Measurements from ENCODE around the gene ACTL9. TPM values are rescaled to one million over a fixed set of nuclear protein-coding genes. Genes with fewer than 3 reads are reported as not detected.

ACTL9 gene
- total RNA-seq, 1 donor from 2014 or later = not detected

DNA sequence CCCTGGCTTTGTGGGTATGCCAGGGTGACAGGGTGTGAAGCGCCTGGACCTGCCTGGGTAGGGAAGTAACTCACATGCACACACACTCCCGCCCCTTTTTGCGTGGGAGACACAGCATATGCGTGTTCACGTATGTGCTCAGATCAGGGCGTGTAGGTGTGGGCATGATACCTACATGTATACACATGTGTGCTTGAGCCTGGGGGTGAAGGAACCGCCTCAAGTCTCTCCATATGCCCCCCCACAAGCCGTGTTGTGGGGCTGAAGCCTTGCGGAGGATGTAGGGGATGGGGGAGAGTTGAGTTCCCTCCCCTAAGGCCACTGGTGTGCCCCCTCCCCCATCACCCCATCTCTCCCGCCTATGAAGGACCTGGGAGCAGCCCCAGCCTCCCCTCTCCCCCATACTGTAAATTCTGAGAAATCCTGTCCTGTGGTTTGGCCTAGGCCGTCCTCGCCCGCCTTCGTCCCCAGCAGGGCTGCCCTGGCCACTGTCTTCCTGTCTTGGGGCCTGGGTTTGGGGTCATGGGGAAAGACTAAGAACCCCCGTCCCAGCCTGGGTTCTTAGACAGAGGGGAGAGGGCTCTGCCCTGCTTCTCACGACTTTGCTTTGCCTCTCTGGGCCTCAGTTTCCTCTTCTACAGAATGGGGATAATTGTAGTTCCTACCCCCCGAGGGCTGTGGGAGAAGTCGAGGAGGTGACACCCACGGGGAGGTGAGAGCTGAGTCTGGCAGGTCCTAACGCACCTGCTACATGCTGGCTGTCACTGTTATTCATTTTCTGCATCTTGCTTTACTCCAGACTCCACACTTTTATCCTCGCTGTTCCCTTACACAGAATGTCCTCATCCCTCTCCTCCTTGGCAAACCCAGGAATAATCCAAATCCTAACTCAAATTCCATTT is 14.3 kb downstream of the ACTL9 start:
- DNase-seq = no peak

DNA sequence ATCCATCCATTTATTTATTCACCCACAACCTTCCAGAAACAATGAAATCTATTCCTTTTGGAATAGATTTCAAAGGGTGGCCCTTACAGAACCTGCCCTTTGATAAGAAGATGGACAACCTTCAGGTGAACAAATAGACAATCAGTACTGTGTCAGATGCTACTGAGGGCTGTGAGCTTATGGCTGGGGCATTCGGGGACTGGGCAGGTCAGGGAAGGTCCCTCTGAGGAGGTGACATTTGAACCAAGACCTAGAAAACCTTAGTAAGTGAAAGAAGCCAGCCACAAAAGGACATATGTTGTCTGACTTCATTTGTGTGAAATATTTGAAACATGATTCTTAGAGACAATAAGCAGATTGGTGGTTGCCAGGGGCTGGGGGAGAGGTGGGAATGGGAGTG is 15.7 kb downstream of the ACTL9 start:
- no peak for DNase-seq

DNA sequence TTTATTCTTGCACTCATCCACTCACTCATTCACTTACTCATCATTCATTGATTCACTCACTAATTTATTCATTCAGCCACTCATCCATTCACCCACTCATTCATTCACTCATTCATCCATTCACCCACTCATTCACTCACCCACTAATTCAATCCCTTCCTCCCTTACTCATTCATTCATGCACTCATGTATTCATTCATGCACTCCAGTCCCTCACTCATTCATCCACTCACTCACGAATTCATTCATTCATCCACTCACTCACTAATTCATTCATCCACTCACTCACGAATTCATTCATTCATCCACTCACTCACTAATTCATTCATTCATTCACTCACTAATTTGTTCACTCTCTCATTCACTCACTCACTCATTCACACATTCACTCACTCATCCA is 16.1 kb downstream of the ACTL9 start:
- no peak for DNase-seq

DNA sequence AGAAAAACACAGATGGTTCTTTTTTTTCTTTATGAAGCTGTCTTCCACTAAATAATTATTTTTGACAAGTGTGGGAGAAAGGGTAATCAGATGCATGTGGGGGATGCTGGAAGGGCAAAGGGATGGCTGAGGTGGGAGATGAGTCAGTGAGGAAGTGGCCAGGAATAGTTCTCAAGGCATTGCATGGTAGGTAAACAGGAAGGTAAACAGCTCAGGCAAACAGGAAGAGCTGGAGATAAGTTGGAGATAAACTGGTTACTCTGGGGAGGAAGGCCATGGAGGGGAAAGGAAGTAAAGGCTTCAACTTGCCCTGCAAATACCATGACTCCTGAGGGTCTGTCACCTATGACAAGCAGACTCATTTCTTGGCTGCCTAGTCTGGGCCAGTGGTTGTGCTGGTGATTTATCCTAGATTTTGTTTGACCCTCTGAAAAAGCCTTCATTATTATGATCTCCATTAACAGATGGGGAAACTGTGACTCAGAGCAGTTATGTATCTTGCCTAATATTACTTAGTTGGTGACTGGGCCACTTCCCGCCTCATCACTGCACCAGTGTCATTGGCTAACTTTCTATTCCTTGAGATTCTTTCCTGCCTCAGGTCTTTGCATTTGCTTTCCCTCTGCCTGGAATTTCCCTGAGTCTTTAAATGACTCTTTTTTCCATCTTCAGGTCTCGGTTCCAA is 17.1 kb downstream of the ACTL9 start:
- no peak for DNase-seq

DNA sequence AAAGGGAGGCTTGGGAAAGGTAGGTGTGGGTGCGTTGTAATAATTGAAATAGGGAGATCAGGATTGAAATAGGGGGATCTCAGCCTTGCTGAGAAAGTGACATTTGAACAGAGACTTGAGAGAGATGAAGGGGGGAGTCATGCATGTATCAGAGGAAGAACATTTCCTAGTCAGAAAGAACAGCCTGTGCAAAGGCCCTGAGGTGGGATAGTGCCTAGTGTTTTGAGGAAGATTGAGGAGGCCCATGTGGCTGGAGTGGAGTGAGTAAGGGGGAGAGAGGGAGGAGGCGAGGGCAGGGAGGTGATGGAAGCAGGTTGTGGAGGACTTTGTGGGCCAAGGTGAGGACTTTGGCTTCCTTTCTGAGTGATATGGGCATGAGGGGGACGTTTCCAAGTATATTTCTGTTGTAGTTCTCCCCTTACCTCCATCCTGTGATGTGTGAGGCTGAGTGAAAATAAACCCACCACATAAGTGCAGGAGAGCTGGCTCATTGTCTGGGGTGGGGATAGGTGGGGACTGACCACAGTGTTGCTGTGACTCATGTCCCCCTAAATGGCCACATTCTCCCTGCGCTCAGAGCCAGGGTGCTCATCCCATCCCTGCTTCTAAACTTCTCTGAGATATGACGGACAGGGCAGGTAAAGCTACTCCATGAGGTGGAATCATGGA is 17.8 kb downstream of the ACTL9 start:
- DNase-seq = no peak

DNA sequence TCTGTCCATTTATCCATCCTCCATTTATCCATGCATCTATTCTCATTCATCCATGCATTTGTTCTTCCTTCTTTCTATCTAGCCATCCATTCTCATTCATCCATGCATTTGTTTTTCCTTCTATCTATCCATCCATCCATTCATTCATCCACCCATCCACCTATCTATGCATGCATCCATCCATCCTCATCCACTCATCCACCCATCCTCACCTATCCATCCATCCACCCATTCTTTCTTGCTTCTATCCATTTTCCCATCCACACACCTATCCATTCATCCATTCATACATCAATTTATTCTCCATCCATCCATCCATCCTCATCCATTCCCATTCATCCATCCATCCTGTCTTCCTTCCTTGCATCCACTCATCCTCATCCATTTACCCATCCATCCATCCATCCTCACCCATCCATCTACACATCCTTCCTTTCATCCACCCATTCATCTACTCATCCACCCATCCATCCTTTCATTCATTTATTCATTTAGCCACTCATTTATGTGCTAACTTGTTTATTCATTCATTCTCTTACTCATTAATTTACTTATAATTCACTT is 20.3 kb downstream of the ACTL9 start:
- DNase-seq = no peak

DNA sequence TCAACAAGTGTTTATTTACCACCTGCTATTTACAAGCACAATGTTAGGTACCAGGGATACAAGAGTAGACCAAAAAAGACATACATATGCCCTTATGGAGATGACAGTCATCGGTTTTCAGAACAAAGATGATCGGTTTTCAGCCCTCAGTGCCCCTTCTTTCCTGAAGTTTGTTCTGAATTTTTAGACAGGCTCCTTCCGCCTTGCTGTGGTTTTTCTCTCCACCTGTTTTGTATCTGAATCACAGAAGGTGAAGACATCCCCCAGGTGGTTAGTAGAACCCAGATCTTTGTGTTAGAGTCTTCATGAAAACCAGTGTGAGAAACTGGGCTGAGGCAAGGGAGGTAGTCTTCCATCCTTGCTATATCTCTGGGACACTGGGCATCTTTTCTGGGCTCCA is 23.5 kb downstream of the ACTL9 start:
- no peak for DNase-seq

DNA sequence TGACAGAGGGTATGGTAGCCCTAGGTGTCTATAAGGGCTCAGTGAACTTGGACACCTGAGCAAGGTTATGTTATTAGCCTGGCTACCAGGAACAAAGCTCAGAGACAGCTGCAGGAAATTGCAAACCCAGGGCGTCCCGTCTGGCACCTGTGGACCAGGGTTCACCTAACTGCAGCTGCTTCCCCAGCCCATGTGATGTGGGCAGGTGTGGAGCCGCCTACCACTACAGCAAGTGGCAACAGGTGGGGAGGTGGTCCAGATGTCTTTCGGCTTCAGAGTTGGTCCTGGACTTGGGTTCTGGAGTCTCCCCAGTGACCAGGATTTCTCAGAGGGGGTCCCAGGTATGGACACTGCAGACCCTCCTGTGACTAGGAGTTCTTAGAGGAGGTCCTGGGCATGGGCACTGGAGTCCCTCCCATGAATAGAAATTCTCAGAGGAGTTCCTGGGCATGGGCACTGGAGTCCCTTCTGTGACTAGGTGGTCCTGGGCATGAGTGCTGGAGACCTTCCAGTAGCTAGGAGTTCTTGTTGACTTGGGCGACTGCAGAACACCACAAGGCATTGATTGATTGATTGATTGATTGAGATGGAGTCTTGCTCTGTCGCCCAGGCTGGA is 25.2 kb downstream of the ACTL9 start:
- DNase-seq = no peak

DNA sequence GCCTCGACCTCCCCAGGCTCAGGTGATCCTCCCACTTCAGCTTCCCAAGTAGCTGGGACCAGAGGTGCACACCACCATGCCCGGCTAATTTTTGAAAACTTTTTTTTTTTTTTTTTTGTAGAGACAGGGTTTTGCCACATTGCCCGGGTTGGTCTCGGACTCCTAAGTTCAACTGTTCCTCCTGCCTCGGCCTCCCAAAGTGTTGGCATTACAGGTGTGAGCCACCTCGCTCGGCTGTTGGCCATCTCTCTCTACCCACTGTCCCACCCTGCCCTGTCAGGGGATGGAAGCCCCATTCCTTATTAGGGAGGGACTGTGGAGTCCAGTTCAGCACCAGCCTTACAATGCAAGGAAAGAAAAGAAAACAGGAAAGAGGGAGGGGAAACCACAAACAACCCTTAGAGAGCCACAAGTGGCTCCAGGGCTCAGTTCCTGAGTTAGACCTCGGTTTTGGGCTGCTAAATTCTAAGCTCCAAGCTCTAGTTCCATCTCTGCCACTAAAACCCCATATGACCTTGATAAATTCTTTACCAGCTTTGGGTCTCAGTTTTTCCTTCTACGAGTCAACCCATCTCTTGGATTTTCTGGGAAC is 31.7 kb downstream of the ACTL9 start:
- DNase-seq = no peak

DNA sequence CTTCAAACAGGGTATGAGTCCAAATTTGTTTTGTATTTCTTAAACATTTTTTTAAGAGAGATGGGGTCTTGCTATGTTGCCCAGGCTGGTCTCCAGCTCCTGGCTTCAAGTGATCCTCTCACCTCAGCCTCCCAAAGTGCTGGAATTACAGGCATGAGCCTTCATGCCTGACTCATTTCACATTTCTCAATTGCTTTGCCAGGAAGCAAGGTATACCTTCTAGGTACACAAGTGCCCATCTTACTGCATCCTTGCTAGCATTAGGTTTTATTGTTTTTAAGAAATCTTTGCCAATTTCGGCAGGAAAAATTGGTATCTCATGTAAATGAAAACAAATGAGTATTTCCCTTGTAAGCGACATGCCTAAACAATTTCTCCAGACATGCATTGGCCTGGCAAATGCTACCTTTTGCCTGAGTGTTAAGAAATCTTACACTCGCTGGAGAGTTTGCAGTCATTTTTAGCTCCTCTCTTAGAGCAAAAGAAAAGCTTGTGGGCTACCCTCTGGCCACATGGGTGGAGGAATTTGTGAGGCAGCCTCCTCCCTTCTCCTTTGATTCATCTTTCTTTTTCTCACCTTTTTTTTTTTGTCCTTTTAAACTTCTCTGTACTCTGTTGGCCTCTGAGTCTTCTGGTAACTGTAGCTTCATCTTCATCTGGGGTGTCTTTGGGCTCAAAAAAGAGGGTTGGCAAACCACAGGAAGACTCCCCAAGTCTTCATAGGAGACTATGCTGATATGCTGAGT is 33.0 kb downstream of the ACTL9 start:
- DNase-seq = no peak

DNA sequence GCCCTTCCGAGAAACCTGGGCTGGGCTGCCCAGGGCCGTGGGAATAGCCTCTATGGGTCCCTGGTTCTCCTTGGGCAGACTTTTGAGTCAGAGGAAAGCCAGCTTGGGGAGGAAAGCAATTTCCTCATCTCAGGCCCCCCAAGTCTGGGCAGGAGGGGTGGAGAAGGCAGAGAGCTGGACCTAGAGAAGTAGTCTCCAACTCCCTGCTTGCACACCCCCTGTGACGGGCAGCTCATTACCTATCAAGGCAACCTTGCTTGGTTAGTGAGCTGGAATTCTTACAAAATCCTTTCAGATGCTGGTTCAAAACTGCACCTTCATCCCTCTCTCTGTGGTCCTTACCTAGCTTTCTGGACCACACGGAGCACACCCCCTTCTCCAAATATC is 33.9 kb downstream of the ACTL9 start:
- DNase-seq = no peak

DNA sequence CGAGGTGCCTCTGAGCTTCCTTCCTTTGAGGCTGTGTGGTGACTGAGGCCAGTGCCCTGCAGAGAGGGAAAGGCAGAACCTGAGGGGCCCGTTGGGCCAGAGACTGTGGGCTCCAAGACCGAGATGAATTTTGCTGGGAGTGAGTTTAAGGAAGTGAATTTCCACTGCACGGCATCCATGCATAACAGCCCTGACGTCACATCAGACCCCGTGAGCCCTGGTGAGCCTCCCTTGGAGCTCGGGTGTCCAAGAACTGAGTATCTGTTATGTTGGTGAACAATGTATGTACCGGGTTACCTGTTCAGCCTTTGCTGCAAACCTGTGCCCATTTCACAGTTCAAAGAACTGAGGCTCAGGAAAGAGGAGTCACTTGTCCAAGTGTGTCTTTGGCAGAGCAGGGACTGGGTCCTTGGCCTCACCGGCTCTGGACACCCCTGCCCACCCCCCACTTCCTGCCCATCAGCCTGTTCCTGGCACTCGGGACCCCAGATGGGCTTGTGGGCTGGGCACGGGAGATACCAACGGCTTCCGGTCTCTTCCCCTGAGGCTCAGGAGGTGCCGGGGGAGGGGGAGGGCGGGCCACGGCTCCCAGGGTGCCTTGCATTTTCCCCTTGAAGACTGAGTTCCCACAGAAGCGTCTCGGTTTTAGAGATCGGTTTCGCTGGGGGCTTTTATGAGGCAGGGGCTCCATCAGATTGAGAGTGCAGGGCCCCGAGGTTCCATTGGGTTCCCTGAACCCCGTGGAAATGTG is 34.5 kb downstream of the ACTL9 start:
- no peak for DNase-seq

DNA sequence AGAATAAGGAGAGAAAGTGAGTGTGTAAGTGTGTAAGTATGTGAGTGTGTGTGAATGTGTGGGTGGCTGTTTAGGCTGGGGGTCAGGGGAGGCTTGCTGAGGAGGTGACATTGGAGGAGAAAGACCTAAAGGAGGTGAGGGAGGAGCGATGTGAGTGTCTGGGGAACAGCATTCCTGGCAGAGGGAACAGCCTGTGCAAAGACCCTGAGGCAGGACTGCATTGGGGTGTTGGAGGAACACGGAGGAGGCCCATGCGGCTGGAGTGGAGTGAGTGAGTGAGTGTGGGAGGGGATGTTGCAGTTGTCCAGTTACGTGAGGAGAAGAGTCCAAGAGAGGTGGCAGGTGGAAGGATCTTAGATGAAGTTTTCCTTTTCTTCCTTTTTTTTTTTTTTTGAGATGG is 36.3 kb downstream of the ACTL9 start:
- DNase-seq = no peak

DNA sequence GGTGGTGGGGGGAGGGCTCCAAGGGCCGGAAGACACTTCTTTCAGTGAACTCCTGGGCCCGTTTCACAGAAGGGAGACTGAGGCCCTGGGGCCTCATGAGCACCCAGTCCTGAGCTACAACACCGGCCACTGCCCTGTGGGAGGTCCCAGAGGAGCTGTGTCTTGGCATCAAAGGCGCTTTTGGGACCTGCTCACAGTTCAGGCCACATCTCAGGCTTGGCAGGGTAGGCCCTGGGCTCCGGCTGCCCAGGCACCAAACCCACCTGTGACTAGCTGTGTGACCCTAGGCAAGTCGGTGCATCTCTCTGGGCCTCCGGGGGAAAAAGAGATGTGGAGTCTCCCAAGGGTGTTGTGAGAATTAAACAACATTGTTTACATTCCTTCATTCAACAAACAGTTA is 38.7 kb downstream of the ACTL9 start:
- no peak for DNase-seq

DNA sequence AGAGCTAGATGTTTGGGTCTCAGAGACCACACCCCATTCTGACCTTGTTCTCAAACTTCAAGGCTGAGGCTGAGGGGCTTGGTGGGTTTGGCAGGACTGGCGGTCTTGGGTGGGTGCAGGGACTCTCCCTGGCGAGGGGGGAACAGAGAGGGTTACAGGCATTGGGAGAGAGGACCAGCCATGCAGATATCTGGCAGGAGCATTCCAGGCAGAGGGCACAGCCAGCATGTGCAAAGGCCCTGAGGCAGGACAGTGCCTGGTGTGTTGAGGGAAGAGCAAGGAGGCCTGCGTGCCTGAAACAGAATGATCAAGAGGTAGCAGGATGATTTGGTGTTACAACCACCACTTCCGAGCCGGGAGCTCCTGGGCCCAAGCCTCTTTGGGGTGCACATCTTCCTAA is 40.7 kb downstream of the ACTL9 start:
- DNase-seq = no peak

DNA sequence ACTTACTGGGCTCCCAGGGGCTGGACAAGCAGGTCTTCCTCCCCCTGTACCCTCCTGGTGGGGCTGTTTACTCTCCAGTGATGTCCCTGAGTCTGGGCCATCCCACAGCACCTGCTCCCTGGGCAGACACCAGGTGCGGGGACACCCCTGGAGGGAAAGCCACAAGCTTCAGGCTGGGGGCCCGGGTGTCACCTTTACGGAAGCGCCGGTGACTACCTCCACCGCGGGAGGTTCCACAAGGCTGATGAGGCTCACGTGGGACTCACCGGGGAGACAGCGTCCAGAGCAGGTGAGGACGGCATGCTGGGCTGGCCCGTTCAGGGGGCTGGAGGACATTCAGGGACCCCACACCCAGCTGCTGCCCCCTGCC is 43.3 kb downstream of the ACTL9 start:
- DNase-seq = no peak

DNA sequence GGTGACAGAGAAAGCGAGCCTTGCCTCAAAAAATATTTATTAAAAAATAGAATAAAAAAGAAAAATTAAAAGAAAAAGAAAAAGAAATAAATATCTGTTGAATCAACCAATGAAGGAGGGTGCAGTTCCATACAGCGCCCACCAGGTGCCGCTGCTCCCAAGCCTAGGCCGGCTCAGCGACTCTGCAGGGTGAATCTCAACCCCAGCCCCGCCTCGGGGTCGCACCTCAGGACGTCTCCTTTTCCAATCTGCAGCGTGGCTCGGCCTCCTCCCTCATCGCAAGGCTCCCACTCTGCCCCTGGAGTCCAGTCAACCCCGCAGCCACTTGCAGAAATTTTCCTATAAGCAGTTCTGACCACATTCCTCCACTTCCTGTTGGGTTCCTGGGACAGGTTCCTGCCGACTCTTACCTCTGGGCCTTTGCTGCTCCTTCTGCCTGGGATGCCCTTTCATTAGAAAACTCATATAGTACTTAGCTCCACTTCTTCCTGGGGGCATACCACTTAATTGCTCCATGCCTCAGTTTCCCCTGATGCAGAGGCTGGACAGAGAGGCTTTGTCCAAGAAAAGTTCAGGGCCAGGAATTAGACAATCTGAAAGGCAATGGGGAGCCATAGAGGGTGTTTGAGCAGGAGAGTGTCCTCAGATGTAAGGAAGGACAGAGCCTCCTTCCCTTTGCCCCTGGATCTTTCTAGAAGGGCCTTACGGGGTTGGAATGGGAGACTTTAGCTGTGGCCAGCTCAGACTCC is 43.8 kb downstream of the ACTL9 start:
- DNase-seq = peak; percentile 9

DNA sequence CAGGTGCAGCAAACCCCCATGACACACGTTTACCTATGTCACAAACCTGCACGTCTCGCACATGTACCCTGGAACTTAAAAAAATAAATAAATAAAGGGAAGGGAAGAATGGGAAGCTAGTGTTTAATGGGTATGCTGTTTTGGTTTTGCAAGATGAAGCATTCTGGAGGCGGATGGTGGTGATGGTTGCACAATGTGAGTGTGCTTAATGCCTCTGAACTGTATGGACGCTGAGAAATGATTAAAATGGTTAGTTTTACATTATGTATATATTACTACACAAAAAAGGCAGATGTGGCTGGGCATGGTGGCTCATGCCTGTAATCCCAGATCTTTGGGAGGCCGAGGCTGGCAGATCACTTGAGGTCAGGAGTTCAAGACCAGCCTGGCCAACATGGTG is 50.4 kb downstream of the ACTL9 start:
- DNase-seq = no peak
